ENCODE measurements around the gene WIPF2.
A peak's percentile ranks its signal among the peaks of the same experiment; 100 is the strongest.

DNA sequence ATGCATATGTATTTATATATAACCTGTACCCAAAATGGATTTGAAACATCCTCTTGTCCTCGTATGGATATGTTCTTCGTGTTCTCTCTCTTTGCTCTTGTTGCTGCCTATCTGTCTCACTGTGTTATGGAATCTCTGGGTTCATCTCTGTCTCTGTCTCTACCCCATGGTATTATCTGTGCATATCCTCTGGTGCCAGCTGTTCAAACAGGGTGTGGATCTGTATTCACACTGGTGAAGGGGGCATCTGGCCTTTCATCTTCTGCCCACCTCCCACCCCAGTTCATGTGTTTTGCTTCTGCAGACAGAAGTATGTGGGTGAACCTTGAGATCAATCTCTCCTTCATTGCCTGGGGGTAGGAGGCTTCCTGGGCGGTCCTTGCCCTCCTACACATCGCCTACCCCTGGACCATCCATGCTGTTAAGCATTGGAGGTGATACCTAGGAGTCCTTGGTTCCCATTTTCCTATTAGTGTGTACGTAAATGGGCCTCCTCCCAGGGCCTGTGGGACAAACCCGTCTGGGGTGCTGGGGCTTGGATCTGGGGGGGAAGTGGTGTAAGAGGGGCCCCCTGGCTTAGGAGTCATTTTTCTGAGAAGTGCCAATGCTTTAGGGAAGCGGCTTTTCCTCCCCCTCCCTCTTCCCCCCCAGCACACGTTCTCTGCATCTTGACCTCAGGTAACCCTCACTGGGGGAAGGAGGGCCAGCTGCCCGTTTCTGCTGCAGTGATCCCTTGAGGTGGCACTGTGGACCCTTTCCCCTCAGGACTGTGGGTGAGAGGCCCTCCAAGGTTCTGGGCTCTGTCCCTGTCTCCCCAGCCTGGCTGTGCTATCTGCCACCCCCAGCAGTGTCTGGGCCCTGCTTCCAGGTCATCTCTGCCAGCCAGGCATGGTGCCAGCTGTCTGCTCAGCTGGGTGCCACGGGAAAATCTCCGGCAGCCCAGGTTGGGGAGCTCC lies 111.0 kb downstream of the WIPF2 start:
- TF ChIP-seq, protein P1, sequence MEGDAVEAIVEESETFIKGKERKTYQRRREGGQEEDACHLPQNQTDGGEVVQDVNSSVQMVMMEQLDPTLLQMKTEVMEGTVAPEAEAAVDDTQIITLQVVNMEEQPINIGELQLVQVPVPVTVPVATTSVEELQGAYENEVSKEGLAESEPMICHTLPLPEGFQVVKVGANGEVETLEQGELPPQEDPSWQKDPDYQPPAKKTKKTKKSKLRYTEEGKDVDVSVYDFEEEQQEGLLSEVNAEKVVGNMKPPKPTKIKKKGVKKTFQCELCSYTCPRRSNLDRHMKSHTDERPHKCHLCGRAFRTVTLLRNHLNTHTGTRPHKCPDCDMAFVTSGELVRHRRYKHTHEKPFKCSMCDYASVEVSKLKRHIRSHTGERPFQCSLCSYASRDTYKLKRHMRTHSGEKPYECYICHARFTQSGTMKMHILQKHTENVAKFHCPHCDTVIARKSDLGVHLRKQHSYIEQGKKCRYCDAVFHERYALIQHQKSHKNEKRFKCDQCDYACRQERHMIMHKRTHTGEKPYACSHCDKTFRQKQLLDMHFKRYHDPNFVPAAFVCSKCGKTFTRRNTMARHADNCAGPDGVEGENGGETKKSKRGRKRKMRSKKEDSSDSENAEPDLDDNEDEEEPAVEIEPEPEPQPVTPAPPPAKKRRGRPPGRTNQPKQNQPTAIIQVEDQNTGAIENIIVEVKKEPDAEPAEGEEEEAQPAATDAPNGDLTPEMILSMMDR (IDR thresholded peaks at IDR 0.05), result peak in 1 of 4 experiments; percentile 3
- no peak for TF ChIP-seq POLR2A (IDR thresholded peaks at IDR 0.05)
